HUES48 (cell line): ENCODE measurements around the gene KRT6B.

Experiments
- H3K27ac ChIP-seq: one replicate; pipeline ENCODE4 v1.7.0; 2013; ENCODE audit warnings: low read depth, low read length, inconsistent platforms
- H3K27me3 ChIP-seq: 2 replicates; pipeline ENCODE4 v1.6.1; 2013; ENCODE audit warnings: mild to moderate bottlenecking, low read length; ENCODE audit not compliant: control insufficient read depth, insufficient read depth
- H3K36me3 ChIP-seq: 2 replicates; pipeline ENCODE4 v1.6.1; 2013; ENCODE audit warnings: low read length; ENCODE audit not compliant: control insufficient read depth, insufficient read depth
- H3K4me1 ChIP-seq: 2 replicates; pipeline ENCODE4 v1.6.1; 2013; ENCODE audit warnings: mild to moderate bottlenecking, low read length; ENCODE audit not compliant: control insufficient read depth, insufficient read depth
- H3K4me3 ChIP-seq: 2 replicates; pipeline ENCODE4 v1.5.1; 2013; ENCODE audit warnings: mild to moderate bottlenecking, low read depth, low read length
- H3K9ac ChIP-seq: 2 replicates; pipeline ENCODE4 v1.6.1; 2013; ENCODE audit warnings: mild to moderate bottlenecking, low read depth, low read length, moderate library complexity
- H3K9me3 ChIP-seq: 2 replicates; pipeline ENCODE4 v1.6.1; 2013; ENCODE audit warnings: low read length; ENCODE audit not compliant: control insufficient read depth, insufficient read depth

Gene KRT6B

GRCh38 chr12:52423661-52424500, 28.1 kb downstream of the KRT6B start:
- Histone ChIP-seq H3K4me3 (no peak overlapping the region), H3K27me3 (no peaks in the 10 kb centered on the region)

GRCh38 chr12:52423035-52423434, 28.9 kb downstream of the KRT6B start:
- Histone ChIP-seq H3K27ac (no peak overlapping the region), H3K4me3 (no peak overlapping the region), H3K9ac (no peak overlapping the region), H3K27me3 (no peaks in the 10 kb centered on the region), H3K36me3 (no peaks in the 10 kb centered on the region), H3K4me1 (no peaks in the 10 kb centered on the region), H3K9me3 (no peaks in the 10 kb centered on the region)

More at GRCh38 chr12:52423661-52424500, 28.1 kb downstream of the KRT6B start:
- no peaks in the 10 kb centered on the region for H3K4me1 ChIP-seq
- H3K9ac ChIP-seq = no peak overlapping the region
- H3K36me3 ChIP-seq = no peaks in the 10 kb centered on the region
- no peak overlapping the region for H3K27ac ChIP-seq
- H3K9me3 ChIP-seq = no peaks in the 10 kb centered on the region

GRCh38 chr12:52419656-52420055, 32.3 kb downstream of the KRT6B start:
- no peaks in the 10 kb centered on the region for H3K36me3 ChIP-seq

GRCh38 chr12:52418576-52419110, 33.3 kb downstream of the KRT6B start:
- Histone ChIP-seq H3K4me1 (no peaks in the 10 kb centered on the region), H3K36me3 (no peaks in the 10 kb centered on the region), H3K9ac (no peak overlapping the region), H3K9me3 (no peaks in the 10 kb centered on the region), H3K27ac (no peak overlapping the region), H3K27me3 (no peaks in the 10 kb centered on the region), H3K4me3 (no peak overlapping the region)

More at GRCh38 chr12:52419656-52420055, 32.3 kb downstream of the KRT6B start:
- H3K4me1 ChIP-seq = no peaks in the 10 kb centered on the region
- H3K9ac ChIP-seq = no peak overlapping the region
- H3K9me3 ChIP-seq = no peaks in the 10 kb centered on the region
- H3K27me3 ChIP-seq = no peaks in the 10 kb centered on the region
- H3K27ac ChIP-seq = no peak overlapping the region
- no peak overlapping the region for H3K4me3 ChIP-seq

GRCh38 chr12:52417740-52418139, 34.2 kb downstream of the KRT6B start:
- no peaks in the 10 kb centered on the region for H3K4me1 ChIP-seq
- H3K9ac ChIP-seq = no peak overlapping the region
- H3K27ac ChIP-seq = no peak overlapping the region
- H3K4me3 ChIP-seq = no peak overlapping the region
- no peaks in the 10 kb centered on the region for H3K36me3 ChIP-seq
- H3K9me3 ChIP-seq = no peaks in the 10 kb centered on the region
- H3K27me3 ChIP-seq = no peaks in the 10 kb centered on the region

GRCh38 chr12:52416795-52417194, 35.2 kb downstream of the KRT6B start:
- H3K9ac ChIP-seq = no peak overlapping the region
- no peaks in the 10 kb centered on the region for H3K9me3 ChIP-seq
- no peaks in the 10 kb centered on the region for H3K36me3 ChIP-seq
- no peak overlapping the region for H3K4me3 ChIP-seq
- no peaks in the 10 kb centered on the region for H3K27me3 ChIP-seq
- H3K4me1 ChIP-seq = no peaks in the 10 kb centered on the region
- no peak overlapping the region for H3K27ac ChIP-seq

GRCh38 chr12:52415870-52416750, 35.8 kb downstream of the KRT6B start:
- Histone ChIP-seq H3K27ac (no peak overlapping the region), H3K9me3 (no peaks in the 10 kb centered on the region), H3K27me3 (no peaks in the 10 kb centered on the region), H3K4me1 (no peaks in the 10 kb centered on the region), H3K9ac (no peak overlapping the region), H3K4me3 (no peak overlapping the region), H3K36me3 (no peaks in the 10 kb centered on the region)

GRCh38 chr12:52414936-52415335, 37.0 kb downstream of the KRT6B start:
- H3K9ac ChIP-seq = no peak overlapping the region
- H3K36me3 ChIP-seq = no peaks in the 10 kb centered on the region
- H3K4me1 ChIP-seq = no peaks in the 10 kb centered on the region
- H3K27me3 ChIP-seq = no peaks in the 10 kb centered on the region
- no peaks in the 10 kb centered on the region for H3K9me3 ChIP-seq
- H3K27ac ChIP-seq = no peak overlapping the region
- no peak overlapping the region for H3K4me3 ChIP-seq

GRCh38 chr12:52413782-52414345, 38.1 kb downstream of the KRT6B start:
- Histone ChIP-seq H3K4me3 (no peak overlapping the region), H3K9me3 (no peaks in the 10 kb centered on the region), H3K27me3 (no peaks in the 10 kb centered on the region), H3K36me3 (no peaks in the 10 kb centered on the region), H3K27ac (no peak overlapping the region), H3K4me1 (no peaks in the 10 kb centered on the region), H3K9ac (no peak overlapping the region)

- Histone ChIP-seq H3K36me3 (no peaks in the 10 kb centered on the region), H3K9ac (no peak overlapping the region), H3K27me3 (no peaks in the 10 kb centered on the region), H3K27ac (no peak overlapping the region), H3K4me1 (no peaks in the 10 kb centered on the region), H3K4me3 (no peak overlapping the region), H3K9me3 (0 out of 2 replicates have a peak, but pooled peaks cover 3% of the 10 kb centered on the region)
These were observed 38.7 kb downstream of the KRT6B start for GRCh38 chr12:52413202-52413601.
